WTC11 (cell line): ENCODE results near the gene FAM76A.

Source experiments
- FOXJ3 ChIP-seq: sonication (generic); formaldehyde crosslinking; IDR thresholded peaks from 2 replicates; pipeline ENCODE4 v1.9.0; 2021; ENCODE audit warnings: missing genetic modification reagents, mild to moderate bottlenecking, borderline replicate concordance
- TF ChIP-seq, protein P1 (sequence below): fragments of 200-600 bp; IDR thresholded peaks from 2 replicates; pipeline ENCODE4 v1.8.0; 2022; ENCODE audit warnings: antibody characterized with exemption

DNA sequence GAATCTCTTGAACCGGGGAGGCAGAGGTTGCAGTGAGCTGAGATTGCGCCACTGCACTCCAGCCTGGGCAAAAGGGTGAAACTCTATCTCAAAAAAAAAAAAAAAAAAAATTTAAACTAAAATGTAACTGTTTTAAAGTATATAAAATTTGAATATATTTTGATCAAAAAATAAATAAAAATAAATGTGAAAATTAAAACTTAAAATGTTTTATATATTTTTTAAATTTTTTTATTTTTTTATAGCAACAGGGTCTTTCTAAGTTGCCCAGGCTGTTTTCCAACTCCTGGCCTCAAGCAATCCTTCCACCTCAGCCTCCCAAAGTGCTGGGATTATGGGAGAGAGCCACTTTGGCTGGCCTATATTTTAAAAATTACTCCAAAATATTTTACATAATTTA lies 15.2 kb upstream of the FAM76A start:
- TF ChIP-seq, protein P1, sequence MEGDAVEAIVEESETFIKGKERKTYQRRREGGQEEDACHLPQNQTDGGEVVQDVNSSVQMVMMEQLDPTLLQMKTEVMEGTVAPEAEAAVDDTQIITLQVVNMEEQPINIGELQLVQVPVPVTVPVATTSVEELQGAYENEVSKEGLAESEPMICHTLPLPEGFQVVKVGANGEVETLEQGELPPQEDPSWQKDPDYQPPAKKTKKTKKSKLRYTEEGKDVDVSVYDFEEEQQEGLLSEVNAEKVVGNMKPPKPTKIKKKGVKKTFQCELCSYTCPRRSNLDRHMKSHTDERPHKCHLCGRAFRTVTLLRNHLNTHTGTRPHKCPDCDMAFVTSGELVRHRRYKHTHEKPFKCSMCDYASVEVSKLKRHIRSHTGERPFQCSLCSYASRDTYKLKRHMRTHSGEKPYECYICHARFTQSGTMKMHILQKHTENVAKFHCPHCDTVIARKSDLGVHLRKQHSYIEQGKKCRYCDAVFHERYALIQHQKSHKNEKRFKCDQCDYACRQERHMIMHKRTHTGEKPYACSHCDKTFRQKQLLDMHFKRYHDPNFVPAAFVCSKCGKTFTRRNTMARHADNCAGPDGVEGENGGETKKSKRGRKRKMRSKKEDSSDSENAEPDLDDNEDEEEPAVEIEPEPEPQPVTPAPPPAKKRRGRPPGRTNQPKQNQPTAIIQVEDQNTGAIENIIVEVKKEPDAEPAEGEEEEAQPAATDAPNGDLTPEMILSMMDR, result no peak
- no peak for TF ChIP-seq FOXJ3 (CRISPR knock-in tag)
